Dedifferentiated amniotic fluid mesenchymal stem cell (primary cell): ENCODE data around the gene TADA2A.

Source experiments
- DNase-seq: peaks from one replicate; pipeline ENCODE4 v3.0.0-alpha.2; 2016; ENCODE audit errors: extremely low spot score

The TADA2A gene

DNA sequence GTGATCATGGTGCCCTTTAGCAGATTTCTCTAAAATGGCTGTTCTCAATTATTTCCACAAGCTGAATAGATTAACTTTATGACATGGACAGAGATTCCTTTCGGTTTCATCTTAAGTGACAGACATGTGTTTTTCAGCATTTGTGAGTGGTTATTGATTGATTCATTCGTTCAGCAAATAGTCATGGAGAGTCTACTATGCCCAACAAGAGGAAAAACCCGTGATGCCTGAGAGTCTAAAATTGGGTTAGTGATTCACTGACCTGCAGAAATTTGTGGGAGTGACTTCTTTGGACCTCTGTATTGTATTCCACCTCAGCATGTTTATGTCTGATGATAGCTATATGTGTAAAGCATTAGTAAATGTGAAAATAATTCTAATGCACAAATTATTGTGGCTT is 55.0 kb downstream of the TADA2A start:
- no peak for DNase-seq

DNA sequence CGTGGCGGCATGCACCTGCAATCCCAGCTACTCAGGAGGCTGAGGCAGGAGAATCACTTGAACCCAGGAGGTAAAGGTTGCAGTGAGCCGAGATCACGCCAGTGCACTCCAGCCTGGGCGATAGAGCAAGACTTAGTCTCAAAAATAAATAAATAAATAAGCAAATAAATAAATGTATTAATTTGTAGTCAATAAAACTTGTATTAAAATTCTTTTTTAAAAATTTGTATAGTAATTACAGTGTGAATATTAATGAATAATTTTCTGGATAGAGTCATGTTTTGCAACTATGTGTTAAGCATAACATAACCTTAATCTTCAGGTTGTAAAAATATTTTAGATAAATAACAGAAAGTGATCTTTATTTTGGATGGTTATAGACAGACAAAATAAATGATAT is 55.8 kb downstream of the TADA2A start:
- DNase-seq, result no peak

DNA sequence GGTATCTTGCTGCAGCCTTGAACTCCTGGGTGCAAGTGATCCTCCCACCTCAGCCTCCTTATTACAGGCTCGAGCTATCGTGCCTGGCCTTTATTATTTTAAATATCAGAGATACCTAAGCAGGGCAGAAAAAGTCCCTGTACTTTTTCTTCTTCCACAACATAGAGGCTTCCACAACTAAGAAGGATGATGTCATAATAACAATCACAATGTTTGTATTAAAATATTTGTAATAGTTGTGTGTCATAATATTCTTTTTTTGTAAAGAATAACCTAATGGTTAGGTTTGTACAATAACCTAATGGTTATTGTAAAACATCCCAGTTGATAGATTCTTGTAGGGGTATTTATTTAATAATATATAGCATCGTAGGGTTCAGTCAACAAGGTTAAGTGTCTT is 56.4 kb downstream of the TADA2A start:
- no peak for DNase-seq

DNA sequence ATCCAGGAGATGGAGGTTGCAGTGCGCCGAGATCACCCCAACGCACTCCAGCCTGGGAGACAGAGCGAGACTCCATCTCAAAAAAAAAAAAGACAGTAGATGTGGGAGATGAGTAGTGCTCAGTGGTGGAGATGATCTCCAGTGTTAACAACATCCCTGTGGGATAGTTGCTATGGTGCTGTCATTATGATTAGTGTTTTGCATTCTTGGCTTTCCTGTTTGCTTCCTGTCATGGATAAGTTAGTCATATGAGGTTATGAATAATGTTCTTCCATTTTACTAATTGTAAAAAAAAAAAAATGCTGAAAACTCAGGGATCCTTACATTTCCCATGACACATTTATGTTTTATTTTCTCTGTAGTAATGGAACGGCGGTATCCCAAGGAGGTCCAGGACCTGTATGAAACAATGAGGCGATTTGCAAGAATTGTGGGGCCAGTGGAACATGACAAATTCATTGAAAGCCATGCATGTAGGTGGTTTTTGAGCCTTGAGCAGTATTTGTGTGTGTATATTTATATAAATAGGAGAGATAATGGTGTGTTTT is 58.5 kb downstream of the TADA2A start:
- no peak for DNase-seq

DNA sequence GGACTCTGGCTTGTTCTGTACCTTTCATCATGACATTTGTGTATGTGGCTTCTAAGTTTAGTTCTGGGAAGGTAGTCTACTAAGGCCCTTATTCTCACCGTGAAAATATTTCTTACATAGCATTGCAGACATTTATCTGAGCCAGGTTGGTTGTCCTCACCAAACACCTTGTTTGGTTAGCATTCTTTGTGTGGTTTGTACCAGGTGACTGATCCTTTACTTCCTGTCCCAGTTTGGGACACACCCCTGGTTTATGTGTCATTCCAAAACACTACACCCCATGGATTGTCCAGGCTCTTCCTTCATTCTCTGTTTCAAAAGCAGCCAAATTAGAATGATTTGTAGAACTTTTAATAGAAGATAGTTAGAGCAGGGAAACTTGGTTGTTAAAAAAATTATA is 59.8 kb downstream of the TADA2A start:
- DNase-seq, result no peak

DNA sequence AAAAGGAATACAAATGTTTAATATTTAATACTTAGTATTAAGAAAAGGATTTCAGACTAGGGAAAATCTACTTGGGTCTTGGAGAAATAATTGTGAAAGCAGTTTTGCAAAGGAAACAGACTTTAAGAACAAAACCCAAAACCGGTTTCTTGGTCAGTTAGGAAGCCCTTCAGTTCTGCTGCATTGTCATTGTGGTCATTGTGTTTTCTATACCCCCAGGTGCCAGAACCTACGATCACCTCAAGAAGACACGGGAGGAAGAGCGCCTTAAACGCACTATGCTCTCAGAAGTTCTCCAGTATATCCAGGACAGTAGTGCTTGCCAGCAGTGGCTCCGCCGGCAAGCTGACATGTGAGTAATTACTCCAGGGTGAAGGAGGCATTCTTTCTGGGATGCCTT is 63.5 kb downstream of the TADA2A start:
- no peak for DNase-seq

DNA sequence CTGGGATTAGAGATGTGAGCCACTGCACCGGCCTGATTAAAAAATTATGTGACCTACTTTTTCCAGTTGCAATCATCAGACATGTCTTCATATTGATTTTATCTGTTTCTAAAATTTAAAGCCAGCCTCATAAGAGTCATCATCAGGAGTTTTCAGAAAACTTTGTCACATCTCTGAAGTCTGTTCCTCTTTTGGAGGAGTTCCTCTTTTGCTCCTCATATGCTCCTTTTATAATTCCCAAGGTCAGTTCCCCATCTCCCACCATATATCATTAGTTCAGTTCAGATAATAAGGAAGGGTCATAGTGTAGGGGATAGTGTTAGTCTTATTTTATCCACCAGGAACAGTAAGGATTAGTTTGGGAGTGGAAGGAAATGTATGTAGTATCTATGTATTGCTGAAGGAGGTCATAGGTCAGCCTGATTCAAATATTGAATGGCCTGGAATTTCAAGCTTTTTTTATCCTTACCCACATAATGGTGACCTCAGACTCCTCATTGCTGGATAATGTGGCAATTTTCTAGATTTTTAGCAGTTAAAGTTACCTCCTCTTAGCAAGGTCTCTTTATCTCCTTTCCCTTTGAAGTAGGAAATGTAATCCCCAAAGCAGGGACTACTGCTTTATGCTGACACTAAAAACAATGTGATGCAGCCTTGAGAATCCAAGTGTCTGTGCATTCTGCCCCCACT is 69.2 kb downstream of the TADA2A start:
- DNase-seq, result no peak

DNA sequence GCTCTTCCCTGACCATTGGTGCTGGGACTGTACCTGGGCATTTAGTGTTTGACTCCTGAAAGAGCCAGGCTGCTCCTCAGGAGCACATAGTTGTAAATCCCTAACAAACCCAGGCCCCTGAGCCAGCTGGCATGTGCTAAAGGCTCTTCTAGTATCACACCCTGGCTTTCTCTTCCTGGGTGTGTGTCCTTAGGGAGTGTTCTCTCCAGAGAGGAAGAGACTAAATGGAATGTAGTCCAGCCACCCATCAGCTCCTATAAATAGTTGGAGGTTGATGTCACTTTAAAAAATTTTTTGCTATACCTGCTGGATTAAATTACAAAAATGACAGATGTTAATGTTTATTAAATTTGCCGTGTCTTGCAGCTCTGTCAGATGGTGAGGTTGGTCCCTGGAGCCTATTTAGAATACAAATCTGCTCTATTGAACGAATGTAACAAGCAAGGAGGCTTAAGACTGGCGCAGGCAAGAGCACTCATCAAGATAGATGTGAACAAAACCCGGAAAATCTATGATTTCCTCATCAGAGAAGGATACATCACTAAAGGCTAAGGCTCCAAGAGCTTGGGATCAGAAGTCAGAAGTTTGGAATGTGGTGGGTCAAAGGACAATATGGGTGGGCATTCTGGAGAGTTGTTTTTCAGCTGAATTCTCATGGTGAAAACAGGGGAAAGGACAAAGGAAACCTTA is 69.9 kb downstream of the TADA2A start:
- no peak for DNase-seq

DNA sequence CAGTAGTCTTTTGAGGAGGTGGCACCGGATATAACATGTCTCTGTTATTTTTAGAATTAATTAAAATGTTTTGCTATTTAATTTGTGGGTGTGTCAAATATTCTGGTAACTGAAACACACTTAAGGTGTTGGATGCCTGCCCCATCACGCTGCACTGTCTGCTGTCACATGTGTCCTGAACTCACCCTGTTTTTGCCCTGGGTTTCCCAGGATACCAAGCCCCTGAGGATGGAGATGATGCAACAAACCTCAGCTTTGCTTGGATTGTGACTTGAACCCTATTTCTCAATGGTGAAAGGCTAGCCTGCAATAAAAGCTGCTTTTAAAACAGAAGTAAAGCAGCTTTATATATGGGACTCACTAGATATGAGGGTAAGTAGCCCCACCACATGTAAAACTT is 71.5 kb downstream of the TADA2A start:
- DNase-seq, result peak; percentile 50

DNA sequence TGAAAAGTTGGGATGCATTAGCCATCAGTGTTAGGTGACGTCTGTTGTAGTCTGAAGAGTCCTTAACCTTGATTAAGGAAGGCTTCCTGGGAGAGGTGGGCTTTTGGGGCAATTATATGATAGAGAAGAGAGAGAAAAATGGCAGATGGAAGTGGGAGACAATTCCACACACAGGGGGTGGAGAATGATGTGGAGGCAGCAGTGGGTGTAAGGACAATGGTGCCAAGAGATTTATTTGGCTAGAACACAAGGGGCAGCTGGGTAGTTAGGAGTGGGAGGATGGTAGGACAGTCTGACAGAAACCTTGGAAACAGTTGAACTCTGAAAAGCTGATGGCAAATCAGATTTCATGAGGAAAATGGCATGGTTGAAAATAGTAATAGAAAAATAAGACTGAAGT is 72.3 kb downstream of the TADA2A start:
- no peak for DNase-seq

DNA sequence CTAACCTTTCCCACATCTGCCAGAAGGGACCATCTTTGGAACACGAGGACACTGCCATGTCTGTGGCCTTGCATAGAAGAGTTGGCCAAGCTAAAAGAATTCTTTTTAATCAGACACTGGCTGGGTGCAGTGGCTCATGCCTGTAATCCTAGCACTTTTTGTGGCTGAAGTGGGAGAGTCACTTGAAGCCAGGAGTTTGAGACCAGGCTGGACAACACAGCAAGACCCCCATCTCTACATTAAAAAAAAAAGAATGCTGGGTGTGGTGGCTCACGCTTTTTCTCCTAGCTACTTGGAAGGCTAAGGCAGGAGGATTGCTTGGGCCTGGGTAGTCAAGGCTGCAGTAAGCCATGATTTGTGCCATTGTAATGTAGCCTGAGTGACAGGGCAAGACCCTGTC is 73.7 kb downstream of the TADA2A start:
- DNase-seq, result no peak

DNA sequence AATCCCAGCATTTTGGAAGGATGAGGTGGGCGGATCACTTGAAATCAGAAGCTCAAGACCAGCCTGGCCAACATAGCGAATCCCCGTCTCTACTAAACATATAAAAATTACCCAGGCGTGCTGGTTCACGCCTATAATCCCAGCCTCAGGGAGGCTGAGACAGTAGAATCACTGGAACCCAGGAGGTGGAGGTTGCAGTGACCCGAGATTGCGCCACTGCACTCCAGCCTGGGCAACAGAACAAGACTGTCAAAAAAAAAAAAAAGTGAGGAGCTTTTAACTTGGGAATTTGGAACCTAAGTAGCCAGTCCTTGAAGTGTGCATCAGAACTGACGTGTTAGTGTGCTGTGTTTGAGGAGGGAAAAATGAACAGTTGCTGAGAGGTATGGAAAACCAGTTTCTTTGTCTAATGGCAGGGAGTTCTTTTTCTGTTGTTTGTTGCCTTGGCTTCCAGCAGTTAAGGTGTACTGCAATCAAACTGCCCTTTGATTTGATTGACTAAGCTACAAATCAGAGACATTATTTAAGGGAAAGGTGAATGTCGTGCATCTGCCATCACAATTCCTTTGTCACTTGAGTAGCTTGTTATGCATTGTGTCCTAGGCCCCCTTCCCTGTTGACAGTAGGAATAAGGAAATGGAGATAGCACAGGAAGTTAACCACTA is 74.4 kb downstream of the TADA2A start:
- no peak for DNase-seq

DNA sequence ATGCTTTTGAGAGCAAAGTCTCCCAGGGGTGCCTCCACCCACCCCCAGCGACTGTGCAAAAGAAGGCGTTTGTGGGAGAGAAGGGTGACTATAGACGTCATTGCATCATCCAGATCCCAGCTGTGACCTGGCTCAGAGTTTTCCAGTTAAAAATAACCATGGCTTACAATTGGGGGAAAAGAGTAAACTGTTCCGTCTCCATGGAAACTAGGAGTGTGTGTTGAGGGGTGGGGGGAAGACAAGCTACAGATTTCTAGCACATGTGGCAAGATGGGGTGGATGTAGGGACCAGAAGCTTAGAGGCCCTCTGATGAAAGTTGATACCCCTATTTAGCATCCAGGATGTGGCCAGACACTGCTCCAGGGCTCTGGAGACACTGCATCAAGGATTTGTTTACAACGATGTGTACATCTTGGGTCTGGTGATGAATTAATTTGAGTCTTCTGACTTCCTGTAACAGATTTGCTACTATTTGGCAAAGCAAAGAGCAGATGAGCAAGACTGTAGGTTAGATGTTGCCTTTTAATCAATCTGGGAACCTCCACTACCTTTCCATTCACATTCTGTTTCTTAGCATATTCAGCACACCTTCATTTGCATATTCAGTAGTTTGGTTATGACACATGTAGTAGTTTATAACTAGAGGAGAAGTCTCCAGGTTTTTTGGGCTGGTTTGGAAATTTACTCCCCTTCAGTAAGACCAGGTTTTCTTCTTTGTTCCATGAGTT is 76.8 kb downstream of the TADA2A start:
- DNase-seq, result peak; percentile 70

DNA sequence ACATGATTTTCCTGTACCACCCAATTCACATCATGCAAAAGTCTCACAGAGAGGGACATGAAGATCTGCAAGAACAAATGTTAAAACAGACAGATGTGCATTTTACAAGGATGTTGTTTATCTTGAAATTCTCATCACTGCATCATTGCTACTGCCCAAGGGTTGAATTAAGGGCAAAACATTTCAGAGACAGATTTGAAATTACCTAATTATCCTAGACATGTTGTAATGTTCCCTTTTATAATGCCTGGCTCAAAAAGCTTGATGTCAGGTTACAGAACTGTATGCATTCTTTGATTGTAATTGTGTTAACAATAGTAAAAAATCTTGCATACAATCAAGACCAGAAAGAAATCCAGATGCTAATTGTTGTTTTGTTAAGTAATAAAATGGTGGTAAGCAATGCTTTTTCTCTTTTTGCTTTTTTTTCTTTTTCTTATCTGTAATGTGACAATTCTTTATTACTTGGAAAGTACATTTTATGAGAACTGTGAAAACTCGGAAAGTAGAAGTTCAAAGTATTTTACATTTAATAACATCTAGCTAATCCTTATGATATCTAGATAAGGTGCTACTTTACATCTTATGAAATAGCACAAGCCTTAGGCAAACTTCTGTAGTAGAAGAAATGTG is 79.4 kb downstream of the TADA2A start:
- no peak for DNase-seq

DNA sequence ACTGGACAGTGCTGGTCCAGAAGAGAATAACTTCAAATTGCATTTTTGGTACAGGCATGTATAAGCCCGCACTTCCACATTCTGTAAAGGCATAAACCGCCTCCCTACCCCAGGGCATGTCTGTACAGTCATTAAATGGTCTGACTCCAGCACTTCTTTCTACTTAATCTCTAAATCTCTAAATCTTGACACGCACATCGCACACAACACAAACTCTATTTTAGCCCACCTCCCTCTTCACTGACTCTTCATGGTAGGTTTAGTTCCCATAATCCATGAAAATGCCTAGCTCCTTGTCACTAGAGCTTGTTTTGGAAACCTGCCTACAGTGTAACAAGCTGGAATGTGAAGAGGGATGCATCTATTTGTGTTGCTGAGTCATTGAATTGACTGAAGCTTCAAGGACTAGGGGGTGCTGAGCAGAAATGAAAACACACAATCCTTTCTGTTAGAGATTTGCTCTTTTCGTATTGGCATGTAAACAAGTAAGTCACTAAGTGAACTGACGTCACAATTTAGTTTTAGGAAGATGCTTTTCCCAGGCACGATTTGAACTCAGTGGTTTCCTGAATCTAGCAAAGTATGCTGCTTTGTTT is 81.4 kb downstream of the TADA2A start:
- DNase-seq, result peak; percentile 97

DNA sequence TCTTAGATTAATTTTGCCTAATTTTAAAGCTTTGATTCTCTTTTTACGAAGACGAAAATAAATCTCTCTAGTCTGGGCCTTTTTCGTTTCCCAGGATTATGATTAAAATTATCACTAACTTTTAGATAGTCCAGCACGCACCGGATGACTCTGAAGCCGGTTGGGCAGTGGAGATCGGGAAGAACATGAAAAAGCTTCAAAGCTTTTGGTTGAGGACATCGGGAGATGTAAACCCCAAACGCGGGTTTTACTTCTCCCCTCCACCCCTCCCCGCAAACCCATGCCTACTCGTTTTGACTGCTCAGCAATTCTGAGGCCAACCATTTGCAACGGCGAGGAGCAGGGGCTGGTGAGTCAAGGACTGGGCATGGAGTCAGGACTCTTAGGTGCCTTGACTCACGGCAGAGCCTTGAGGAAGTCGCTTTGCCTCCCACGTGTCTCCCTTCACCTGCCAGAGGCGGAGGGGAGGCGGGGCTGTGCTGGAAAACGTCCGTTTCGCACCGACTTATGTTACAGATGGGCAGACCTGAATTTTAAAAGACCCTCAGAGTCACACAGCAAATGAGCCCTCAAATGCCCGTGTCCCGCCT is 82.0 kb downstream of the TADA2A start:
- DNase-seq, result peak; percentile 85

DNA sequence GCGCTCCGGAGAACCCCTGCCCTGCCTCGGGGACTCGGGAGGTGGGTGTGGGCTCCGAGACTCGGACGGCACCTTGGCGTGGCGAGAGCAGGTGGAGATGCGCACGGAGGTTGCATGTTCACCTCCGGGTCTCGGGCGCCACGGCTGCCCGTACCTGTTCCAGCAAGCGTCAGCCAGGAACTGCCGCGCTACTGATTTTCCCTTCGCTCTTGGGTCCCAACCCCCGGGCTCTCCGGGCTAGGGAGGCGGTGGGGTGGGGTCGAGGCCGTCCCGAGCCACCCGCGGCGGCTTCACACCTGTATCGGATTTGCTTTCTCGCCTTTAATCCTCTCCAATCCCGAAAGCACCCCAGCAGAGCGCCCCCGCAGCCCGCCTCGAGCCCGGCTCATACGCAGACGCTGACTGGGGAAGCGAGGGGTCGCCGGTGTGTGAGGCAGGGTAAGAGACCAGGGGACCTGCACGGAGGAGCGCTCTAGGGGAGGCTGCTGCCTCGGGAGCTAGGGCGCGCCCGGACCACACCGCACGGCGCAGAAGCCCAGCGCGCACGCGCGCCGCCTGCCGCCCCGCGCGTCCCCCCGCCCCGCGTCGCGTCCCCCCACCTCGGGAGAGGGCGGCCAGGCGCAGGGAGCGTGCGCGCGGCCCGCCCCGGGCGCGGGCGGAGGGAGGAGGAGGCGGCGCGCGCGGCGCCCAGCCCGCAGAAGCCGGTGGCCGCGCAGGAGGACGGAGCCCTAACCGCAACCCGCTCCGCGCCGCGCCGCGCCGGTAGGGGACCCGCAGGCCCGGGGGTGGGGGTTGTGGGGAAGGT is 82.7 kb downstream of the TADA2A start, which contains the start of gene DUSP14:
TSS of gene DUSP14 (plus strand) at position 695 of the 805 bp plus-strand sequence. CDS start 22,382 bp downstream, outside the sequence.
- peak; percentile 63 for DNase-seq

DNA sequence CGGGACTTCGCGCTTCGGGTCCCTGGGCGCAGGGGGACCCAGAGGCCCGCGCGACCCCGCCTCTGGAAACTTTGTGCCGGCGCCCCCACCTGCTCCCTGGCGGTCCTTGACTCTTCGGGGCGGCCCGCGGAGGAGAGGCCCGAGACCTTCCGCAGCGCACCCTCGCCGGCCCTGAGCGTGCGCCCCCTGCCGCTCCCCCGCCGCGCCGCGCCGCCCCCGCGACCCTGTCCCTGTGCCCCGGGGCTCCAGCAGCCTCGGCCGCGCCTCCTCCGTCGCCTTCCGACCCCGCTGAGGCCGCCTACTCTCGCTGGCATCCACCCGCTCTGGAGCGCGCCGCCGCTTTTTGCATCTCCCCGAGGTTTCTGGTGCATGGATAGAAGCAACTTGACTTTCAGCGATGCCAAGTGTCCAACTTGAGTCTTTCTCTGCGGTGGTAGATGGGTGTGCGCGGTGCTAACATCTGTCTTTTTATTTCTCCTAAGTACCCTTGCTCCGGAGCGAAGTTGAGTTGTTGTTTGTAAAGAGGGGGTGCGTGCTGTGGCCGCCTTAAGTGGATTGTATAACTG is 83.4 kb downstream of the TADA2A start:
- DNase-seq, result peak; percentile 54
